Glutamatergic neuron (in vitro differentiated cells): Measurements from ENCODE around the gene EVPL. TPM values are rescaled to one million over a fixed set of nuclear protein-coding genes. Genes with fewer than 3 reads are reported as not detected.

ENCODE experiments used
- DNase-seq: peaks from one replicate; pipeline ENCODE4 v3.0.0; 2022
- H3K27ac Mint-ChIP-seq: one replicate; pipeline ENCODE4 v1.8.0; 2020; ENCODE audit warnings: mild to moderate bottlenecking, mixed read lengths, inconsistent platforms; ENCODE audit not compliant: unreplicated experiment
- H3K27me3 Mint-ChIP-seq: one replicate; pipeline ENCODE4 v1.8.0; 2020; ENCODE audit warnings: mild to moderate bottlenecking, moderate library complexity, mixed read lengths, inconsistent platforms; ENCODE audit not compliant: unreplicated experiment
- H3K36me3 Mint-ChIP-seq: one replicate; pipeline ENCODE4 v1.8.0; 2020; ENCODE audit warnings: mild to moderate bottlenecking, mixed read lengths, inconsistent platforms; ENCODE audit not compliant: unreplicated experiment
- H3K4me1 Mint-ChIP-seq: one replicate; pipeline ENCODE4 v1.8.0; 2020; ENCODE audit warnings: mild to moderate bottlenecking, low read depth, mixed read lengths, inconsistent platforms; ENCODE audit not compliant: unreplicated experiment
- H3K4me3 Mint-ChIP-seq: one replicate; pipeline ENCODE4 v1.8.0; 2020; ENCODE audit warnings: mild to moderate bottlenecking, mixed read lengths, inconsistent platforms; ENCODE audit not compliant: unreplicated experiment
- H3K9me3 Mint-ChIP-seq: one replicate; pipeline ENCODE4 v1.8.0; 2020; ENCODE audit warnings: mild to moderate bottlenecking, moderate library complexity, mixed read lengths, inconsistent platforms; ENCODE audit not compliant: unreplicated experiment
- total RNA-seq: library from RNA; stranded (reverse); fragmentation: NEBNext Ultra II Directional; extraction: Animal tissue kit (Norgen Biotek cat#: 25700); gene quantifications from one replicate; pipeline ENCODE4 v1.2.1, GENCODE V29; 2021; ENCODE audit not compliant: unreplicated experiment
- TF ChIP-seq, protein P1 (sequence below): fragments of 200-600 bp; sonication (generic); IDR thresholded peaks from one replicate; pipeline ENCODE4 v1.5.0; 2021; ENCODE audit not compliant: partially characterized antibody, unreplicated experiment

EVPL gene
- total RNA-seq, 1 donor from 2014 or later: not detected

DNA sequence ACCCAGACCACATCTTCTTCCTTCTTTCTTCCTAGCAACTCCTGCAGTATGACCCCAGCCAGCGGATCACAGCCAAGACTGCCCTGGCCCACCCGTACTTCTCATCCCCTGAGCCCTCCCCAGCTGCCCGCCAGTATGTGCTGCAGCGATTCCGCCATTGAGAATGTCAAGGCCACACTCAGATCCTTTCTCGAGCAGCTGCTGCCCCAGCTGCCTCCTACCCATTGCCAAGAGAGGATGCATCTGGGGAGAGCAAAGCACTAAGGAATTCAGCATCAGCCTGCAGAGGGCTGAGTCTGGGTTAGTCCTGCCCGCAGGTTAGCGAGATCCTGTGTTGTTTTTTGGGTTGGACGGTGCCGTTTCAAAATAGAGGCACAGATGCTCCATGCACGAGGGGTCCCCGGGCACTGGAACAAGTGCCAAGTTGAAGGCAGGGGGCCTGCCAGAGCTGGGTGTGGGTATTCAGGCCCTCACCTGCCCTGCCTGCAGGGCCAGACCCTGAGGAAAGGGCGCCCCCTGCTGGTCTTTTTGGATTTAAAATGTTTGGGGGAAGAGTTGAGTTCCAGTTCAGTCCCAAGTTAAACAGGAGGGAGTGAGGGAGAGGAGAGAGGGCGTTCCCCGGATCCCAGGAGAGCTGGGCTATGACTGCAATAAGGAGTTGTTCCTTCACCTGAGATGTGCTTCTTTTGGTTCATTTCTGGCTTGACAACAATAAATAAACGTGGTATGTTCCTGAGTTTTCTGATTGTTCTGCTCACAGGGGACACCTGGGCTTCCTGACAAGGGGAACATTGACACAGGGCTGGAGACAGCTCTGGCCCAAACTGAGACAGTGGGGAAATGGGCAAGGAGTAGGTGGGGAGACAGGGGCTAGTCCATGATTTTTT, 21.6 kb downstream of the EVPL start:
- peak; percentile 88 for DNase-seq
- no peak overlapping the region for H3K27ac Mint-ChIP-seq
- H3K27me3 Mint-ChIP-seq: peaks cover 10% of the 10 kb centered on the region
- H3K4me3 Mint-ChIP-seq: peak overlapping the region; percentile 30
- peaks cover 9% of the 10 kb centered on the region for H3K36me3 Mint-ChIP-seq
- peaks cover 2% of the 10 kb centered on the region for H3K4me1 Mint-ChIP-seq
- TF ChIP-seq, protein P1, sequence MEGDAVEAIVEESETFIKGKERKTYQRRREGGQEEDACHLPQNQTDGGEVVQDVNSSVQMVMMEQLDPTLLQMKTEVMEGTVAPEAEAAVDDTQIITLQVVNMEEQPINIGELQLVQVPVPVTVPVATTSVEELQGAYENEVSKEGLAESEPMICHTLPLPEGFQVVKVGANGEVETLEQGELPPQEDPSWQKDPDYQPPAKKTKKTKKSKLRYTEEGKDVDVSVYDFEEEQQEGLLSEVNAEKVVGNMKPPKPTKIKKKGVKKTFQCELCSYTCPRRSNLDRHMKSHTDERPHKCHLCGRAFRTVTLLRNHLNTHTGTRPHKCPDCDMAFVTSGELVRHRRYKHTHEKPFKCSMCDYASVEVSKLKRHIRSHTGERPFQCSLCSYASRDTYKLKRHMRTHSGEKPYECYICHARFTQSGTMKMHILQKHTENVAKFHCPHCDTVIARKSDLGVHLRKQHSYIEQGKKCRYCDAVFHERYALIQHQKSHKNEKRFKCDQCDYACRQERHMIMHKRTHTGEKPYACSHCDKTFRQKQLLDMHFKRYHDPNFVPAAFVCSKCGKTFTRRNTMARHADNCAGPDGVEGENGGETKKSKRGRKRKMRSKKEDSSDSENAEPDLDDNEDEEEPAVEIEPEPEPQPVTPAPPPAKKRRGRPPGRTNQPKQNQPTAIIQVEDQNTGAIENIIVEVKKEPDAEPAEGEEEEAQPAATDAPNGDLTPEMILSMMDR: peak; percentile 86
- H3K9me3 Mint-ChIP-seq: peaks cover 8% of the 10 kb centered on the region

DNA sequence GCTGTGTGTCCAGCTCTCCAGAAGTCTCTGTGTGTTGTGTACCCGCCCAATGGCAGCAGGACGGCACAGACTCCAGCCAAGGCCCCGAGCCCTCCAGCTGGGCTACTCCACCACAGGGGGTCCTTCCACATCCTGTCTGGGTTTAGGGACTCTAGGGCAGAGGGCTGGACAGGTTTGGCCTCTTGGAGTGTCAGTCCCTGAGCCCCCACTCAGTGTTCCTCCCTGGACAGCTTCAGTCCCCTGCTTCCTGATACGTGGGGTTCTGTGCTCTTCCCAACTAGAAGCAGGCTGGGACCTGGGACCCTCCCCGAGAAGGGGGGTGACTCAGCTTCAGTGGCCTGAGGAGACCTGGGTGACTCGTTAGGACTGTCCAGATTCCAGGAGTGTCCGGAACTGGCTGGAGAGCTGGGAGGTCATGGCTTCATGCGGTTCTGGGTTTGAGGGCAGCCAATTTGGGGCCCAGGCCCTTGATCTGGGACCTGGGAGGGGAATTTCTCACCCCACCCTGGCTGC, 22.3 kb downstream of the EVPL start:
- TF ChIP-seq, protein P1: no peak
- DNase-seq: no peak
- H3K27ac Mint-ChIP-seq: no peak overlapping the region

DNA sequence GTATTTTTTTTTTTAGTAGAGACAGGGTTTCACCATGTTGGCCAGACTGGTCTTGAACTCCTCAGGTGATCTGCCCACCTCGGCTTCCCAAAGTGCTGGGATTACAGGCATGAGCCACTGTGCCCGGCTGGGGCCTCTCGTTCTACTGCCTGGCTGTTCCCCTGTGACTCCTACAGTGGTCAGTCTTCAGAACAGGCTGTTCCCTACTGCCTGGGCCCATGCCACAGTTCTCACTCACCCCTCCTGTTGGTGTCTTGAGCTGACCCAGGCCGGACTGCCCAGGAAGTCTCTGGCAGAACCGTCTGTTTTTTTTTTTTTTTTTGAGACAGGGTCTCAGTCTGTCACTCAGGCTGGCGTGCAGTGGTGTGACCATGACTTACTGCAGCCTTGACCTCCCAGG, 23.2 kb downstream of the EVPL start:
- DNase-seq: no peak
- TF ChIP-seq, protein P1: no peak
- Mint-ChIP-seq H3K27me3 (peaks cover 3% of the 10 kb centered on the region), H3K4me1 (peaks cover 2% of the 10 kb centered on the region), H3K9me3 (peaks cover 2% of the 10 kb centered on the region), H3K4me3 (no peak overlapping the region), H3K36me3 (no peaks in the 10 kb centered on the region), H3K27ac (no peak overlapping the region)

More for the DNA sequence above, 22.3 kb downstream of the EVPL start:
- Mint-ChIP-seq H3K4me1 (peaks cover 2% of the 10 kb centered on the region), H3K36me3 (peaks cover 7% of the 10 kb centered on the region), H3K9me3 (peaks cover 8% of the 10 kb centered on the region), H3K27me3 (peaks cover 8% of the 10 kb centered on the region), H3K4me3 (no peak overlapping the region)

DNA sequence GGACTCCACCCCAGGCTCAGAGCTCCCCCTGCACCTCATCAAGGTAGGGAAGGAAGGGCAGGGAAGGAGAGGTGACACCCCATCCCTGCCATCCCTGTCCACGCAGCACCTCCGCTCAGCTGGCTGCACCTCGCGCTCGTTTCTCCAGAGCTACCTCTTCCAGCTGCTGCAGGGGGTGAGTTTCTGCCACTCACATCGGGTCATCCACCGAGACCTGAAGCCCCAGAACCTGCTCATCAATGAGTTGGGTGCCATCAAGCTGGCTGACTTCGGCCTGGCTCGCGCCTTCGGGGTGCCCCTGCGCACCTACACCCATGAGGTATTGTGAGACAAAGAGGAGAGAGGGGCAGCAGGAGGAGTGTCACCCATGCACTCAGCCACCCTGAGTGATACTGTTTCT, 25.0 kb downstream of the EVPL start:
- Mint-ChIP-seq H3K27ac (no peak overlapping the region), H3K4me1 (peaks cover 2% of the 10 kb centered on the region), H3K9me3 (no peaks in the 10 kb centered on the region), H3K27me3 (peaks cover 3% of the 10 kb centered on the region), H3K36me3 (no peaks in the 10 kb centered on the region), H3K4me3 (no peak overlapping the region)
- DNase-seq: no peak
- TF ChIP-seq, protein P1: no peak

DNA sequence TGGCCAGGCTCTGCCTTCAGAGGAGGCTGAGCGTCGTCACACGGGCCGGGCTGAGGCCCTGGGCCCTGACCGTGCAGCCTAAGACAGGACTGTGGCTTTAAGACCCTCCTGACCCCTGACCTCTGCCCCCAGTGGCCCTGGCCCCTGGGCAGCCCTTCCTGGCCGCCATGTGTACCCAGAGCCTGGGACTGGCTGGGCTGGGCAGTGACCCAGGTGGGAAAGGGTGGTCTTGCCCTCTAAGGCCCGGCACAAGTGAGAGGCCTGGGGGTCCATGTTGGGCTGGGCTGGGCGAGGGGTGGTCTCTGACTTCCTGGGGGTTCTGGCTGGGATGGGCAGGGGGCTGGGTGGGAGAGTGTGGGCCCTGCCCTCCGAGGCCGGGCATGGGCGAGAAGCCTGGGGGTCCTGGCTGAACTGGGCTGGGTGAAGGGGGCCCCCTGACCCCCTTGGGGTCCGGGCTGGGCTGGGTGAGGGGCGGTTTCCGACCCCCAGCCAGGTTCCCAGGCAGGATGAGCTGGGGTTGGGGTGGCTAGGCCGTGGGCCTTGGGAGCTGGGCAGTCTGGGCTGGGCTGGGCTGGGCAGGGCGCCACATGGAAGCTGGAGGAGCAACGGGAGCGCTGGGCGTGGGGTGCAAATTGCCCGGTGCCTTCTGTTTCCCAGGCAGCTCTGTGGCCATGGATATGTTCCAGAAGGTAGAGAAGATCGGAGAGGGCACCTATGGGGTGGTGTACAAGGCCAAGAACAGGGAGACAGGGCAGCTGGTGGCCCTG, 26.2 kb downstream of the EVPL start, which contains the start of gene CDK3:
CDK3 (plus strand) TSS at position 101 of the 767 bp plus-strand sequence; CDS start at position 672, 571 bp downstream.
- TF ChIP-seq, protein P1: no peak
- H3K4me1 Mint-ChIP-seq: peaks cover 2% of the 10 kb centered on the region
- H3K36me3 Mint-ChIP-seq: no peaks in the 10 kb centered on the region
- peaks cover 2% of the 10 kb centered on the region for H3K9me3 Mint-ChIP-seq
- DNase-seq: no peak
- H3K4me3 Mint-ChIP-seq: no peak within 1 kb of the TSS
- no peaks in the 10 kb centered on the region for H3K27me3 Mint-ChIP-seq
- H3K27ac Mint-ChIP-seq: no peak within 1 kb of the TSS
